HEK293 (cell line): ENCODE results near the gene FAM107A.

Experiments
- CTCF ChIA-PET: fragments of 350-600 bp; formaldehyde crosslinking; extraction: SDS; loops from one replicate; lab custom pipeline; 2021; ENCODE audit warnings: antibody characterized with exemption; lab: Yijun Ruan, JAX
- POLR2A ChIA-PET: fragments of 300-600 bp; formaldehyde crosslinking; extraction: SDS; loops from one replicate; lab custom pipeline; 2020; ENCODE audit warnings: antibody characterized with exemption, inconsistent platforms; lab: Yijun Ruan, JAX
- H3K27ac ChIP-seq: fragments of 200-500 bp; sonication (Bioruptor generic); 2 replicates; pipeline ENCODE4 v1.5.1; 2014; ENCODE audit warnings: low read depth, low read length, control low read depth, inconsistent platforms; ENCODE audit errors: extremely low read depth
- H3K36me3 ChIP-seq, 2 experiments: fragments of 200-500 bp in 1 of 2; sonication (Bioruptor generic) in 1 of 2; 1 replicate in 1 of 2; 2 replicates in 1 of 2; pipeline ENCODE4 v1.5.1; 2014 to 2017; ENCODE audit warnings: inconsistent platforms in 2 of 2, low read length in 2 of 2; ENCODE audit not compliant: control insufficient read depth in 2 of 2, insufficient read depth in 1 of 2
- H3K4me1 ChIP-seq: fragments of 200-500 bp; sonication (Bioruptor generic); 2 replicates; pipeline ENCODE4 v1.5.1; 2014; ENCODE audit warnings: mild to moderate bottlenecking, low read length, inconsistent platforms; ENCODE audit not compliant: control insufficient read depth, insufficient read depth
- H3K4me3 ChIP-seq: 2 replicates; pipeline ENCODE4 v1.5.1; 2011; ENCODE audit warnings: low read depth, mild to moderate bottlenecking, control low read depth, low read length, moderate library complexity
- H3K9me3 ChIP-seq: fragments of 200-500 bp; sonication (Bioruptor generic); 2 replicates; pipeline ENCODE4 v1.5.1; 2014; ENCODE audit warnings: low read depth, low read length, inconsistent platforms; ENCODE audit not compliant: control insufficient read depth, insufficient read depth
- GLI2 ChIP-seq: fragments of 450-650 bp; formaldehyde crosslinking; IDR thresholded peaks from 2 replicates; pipeline ENCODE4; 2017; ENCODE audit warnings: missing biosample characterization, missing genetic modification characterization, low read depth, borderline replicate concordance
- KLF9 ChIP-seq: fragments of 450-650 bp; formaldehyde crosslinking; IDR thresholded peaks from 2 replicates; pipeline ENCODE4 v1.5.1; 2016; ENCODE audit warnings: missing biosample characterization, missing genetic modification characterization, low read depth
- MZF1 ChIP-seq: fragments of 450-650 bp; formaldehyde crosslinking; IDR thresholded peaks from 2 replicates; pipeline ENCODE4 v1.5.1; 2017; ENCODE audit warnings: missing biosample characterization, missing genetic modification characterization, borderline replicate concordance
- TRIM28 ChIP-seq: IDR thresholded peaks from 2 replicates; pipeline ENCODE4 v1.6.1; 2011; ENCODE audit warnings: low read length, control low read depth, borderline replicate concordance
- ZNF112 ChIP-seq: fragments of 450-650 bp; formaldehyde crosslinking; IDR thresholded peaks from 2 replicates; pipeline ENCODE4 v1.5.0; 2017; ENCODE audit warnings: missing biosample characterization, missing genetic modification characterization
- ZNF16 ChIP-seq: fragments of 450-650 bp; formaldehyde crosslinking; IDR thresholded peaks from 2 replicates; pipeline ENCODE4 v1.5.1; 2016; ENCODE audit warnings: low read depth, missing biosample characterization, missing genetic modification characterization
- ZNF169 ChIP-seq: fragments of 450-650 bp; formaldehyde crosslinking; IDR thresholded peaks from 2 replicates; pipeline ENCODE4 v1.5.1; 2016; ENCODE audit warnings: missing biosample characterization, missing genetic modification characterization
- ZNF221 ChIP-seq: fragments of 450-650 bp; formaldehyde crosslinking; IDR thresholded peaks from 2 replicates; pipeline ENCODE4 v1.5.1; 2017; ENCODE audit warnings: missing biosample characterization, missing genetic modification characterization, borderline replicate concordance
- ZNF426 ChIP-seq: fragments of 450-650 bp; formaldehyde crosslinking; IDR thresholded peaks from 2 replicates; pipeline ENCODE4 v1.5.1; 2017; ENCODE audit warnings: missing biosample characterization, missing genetic modification characterization, mild to moderate bottlenecking, inconsistent platforms, moderate library complexity
- ZNF544 ChIP-seq: fragments of 450-650 bp; formaldehyde crosslinking; IDR thresholded peaks from 2 replicates; pipeline ENCODE4 v1.5.0; 2017; ENCODE audit warnings: missing biosample characterization, missing genetic modification characterization
- ZNF548 ChIP-seq: fragments of 450-650 bp; formaldehyde crosslinking; IDR thresholded peaks from 2 replicates; pipeline ENCODE4 v1.5.1; 2016; ENCODE audit warnings: missing biosample characterization, missing genetic modification characterization
- ZNF561 ChIP-seq: fragments of 450-650 bp; IDR thresholded peaks from 2 replicates; pipeline ENCODE4 v1.5.1; 2018; ENCODE audit warnings: missing biosample characterization, missing genetic modification characterization, borderline replicate concordance
- ZNF585B ChIP-seq: fragments of 450-650 bp; formaldehyde crosslinking; IDR thresholded peaks from 2 replicates; pipeline ENCODE4 v1.5.1; 2016; ENCODE audit warnings: missing biosample characterization, missing genetic modification characterization
- ZNF624 ChIP-seq: fragments of 450-650 bp; formaldehyde crosslinking; IDR thresholded peaks from 2 replicates; pipeline ENCODE4 v1.5.1; 2017; ENCODE audit warnings: missing biosample characterization, missing genetic modification characterization
- ZNF747 ChIP-seq: fragments of 450-650 bp; formaldehyde crosslinking; IDR thresholded peaks from 2 replicates; pipeline ENCODE4 v1.5.1; 2016; ENCODE audit warnings: missing biosample characterization, missing genetic modification characterization
- ZNF777 ChIP-seq: fragments of 450-650 bp; formaldehyde crosslinking; IDR thresholded peaks from 2 replicates; pipeline ENCODE4 v1.5.1; 2017; ENCODE audit warnings: missing biosample characterization, missing genetic modification characterization, borderline replicate concordance
- TF ChIP-seq, protein P1 (sequence below): fragments of 450-650 bp; formaldehyde crosslinking; IDR thresholded peaks from 2 replicates; pipeline ENCODE4 v1.5.1; 2016; ENCODE audit warnings: missing biosample characterization, missing genetic modification characterization
- TF ChIP-seq, protein P2 (sequence below): fragments of 450-650 bp; formaldehyde crosslinking; IDR thresholded peaks from 2 replicates; pipeline ENCODE4 v1.5.1; 2016; ENCODE audit warnings: missing biosample characterization, missing genetic modification characterization, low read depth
- TF ChIP-seq, protein P3 (sequence below): fragments of 450-650 bp; formaldehyde crosslinking; IDR thresholded peaks from 2 replicates; pipeline ENCODE4 v1.5.1; 2016; ENCODE audit warnings: missing biosample characterization, missing genetic modification characterization
- TF ChIP-seq, protein P4 (sequence below): fragments of 450-650 bp; formaldehyde crosslinking; IDR thresholded peaks from 2 replicates; pipeline ENCODE4 v1.5.1; 2016; ENCODE audit warnings: missing biosample characterization, missing genetic modification characterization
- TF ChIP-seq, protein P5 (sequence below): fragments of 450-650 bp; formaldehyde crosslinking; conservative IDR thresholded peaks from 2 replicates; pipeline ENCODE4 v1.5.1; 2016; ENCODE audit warnings: low read depth, missing biosample characterization, missing genetic modification characterization

The FAM107A gene

DNA sequence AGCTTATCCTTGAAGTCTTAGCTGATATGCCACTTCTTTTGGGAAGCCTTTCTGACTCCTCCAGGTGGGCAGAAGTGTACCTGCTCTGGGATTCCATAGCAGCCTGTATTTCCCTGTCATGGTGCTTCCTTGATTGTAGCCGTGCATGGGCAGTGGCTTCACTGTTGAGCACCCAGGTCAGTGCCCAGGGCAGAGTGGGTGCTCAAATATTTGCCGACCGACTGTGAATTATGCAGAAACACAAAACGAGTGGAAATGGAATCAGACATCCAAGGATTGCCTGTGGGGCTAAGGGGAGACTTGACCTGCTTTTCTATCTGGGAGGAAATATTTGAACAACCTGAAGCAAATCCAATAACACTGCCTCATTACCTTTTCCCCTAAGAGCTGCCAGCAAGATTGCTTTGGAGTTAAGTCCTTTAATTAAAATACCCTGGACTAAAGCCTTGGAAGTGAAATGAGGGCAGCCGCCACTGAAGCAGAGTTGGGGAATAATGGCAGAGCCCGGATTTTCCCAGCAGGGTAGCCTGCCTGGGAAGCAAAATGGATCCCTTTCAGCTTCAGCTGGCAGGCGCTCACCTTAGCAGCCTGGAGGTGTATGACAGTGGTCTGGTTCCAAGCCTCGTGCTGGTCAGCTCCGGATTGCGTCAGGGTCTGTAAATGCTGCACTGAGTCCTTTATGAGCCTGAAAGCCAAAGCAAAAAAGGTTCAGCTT lies 55.1 kb downstream of the FAM107A start:
- ChIA-PET POLR2A (interaction anchor here (0.5 kb wide), 1 partner anchor 1190 kb away, joined by 4 read pairs; no protein-coding TSS in a partner anchor), CTCF (interaction anchor here (0.7 to 1.3 kb wide), 2 partner anchors 9 to 336 kb away, joined by 3 to 4 read pairs; no protein-coding TSS in a partner anchor)
- Histone ChIP-seq H3K4me1 (no peaks in the 10 kb centered on the region; the same call in 1 of the 2 replicates), H3K36me3 (no peaks in the 10 kb centered on the region), H3K9me3 (no peaks in the 10 kb centered on the region), H3K27ac (no peak overlapping the region), H3K4me3 (no peak overlapping the region)
- TF ChIP-seq, protein P1, sequence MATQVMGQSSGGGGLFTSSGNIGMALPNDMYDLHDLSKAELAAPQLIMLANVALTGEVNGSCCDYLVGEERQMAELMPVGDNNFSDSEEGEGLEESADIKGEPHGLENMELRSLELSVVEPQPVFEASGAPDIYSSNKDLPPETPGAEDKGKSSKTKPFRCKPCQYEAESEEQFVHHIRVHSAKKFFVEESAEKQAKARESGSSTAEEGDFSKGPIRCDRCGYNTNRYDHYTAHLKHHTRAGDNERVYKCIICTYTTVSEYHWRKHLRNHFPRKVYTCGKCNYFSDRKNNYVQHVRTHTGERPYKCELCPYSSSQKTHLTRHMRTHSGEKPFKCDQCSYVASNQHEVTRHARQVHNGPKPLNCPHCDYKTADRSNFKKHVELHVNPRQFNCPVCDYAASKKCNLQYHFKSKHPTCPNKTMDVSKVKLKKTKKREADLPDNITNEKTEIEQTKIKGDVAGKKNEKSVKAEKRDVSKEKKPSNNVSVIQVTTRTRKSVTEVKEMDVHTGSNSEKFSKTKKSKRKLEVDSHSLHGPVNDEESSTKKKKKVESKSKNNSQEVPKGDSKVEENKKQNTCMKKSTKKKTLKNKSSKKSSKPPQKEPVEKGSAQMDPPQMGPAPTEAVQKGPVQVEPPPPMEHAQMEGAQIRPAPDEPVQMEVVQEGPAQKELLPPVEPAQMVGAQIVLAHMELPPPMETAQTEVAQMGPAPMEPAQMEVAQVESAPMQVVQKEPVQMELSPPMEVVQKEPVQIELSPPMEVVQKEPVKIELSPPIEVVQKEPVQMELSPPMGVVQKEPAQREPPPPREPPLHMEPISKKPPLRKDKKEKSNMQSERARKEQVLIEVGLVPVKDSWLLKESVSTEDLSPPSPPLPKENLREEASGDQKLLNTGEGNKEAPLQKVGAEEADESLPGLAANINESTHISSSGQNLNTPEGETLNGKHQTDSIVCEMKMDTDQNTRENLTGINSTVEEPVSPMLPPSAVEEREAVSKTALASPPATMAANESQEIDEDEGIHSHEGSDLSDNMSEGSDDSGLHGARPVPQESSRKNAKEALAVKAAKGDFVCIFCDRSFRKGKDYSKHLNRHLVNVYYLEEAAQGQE (tag by site-specific recombination): peak; percentile 80
- TF ChIP-seq, protein P2, sequence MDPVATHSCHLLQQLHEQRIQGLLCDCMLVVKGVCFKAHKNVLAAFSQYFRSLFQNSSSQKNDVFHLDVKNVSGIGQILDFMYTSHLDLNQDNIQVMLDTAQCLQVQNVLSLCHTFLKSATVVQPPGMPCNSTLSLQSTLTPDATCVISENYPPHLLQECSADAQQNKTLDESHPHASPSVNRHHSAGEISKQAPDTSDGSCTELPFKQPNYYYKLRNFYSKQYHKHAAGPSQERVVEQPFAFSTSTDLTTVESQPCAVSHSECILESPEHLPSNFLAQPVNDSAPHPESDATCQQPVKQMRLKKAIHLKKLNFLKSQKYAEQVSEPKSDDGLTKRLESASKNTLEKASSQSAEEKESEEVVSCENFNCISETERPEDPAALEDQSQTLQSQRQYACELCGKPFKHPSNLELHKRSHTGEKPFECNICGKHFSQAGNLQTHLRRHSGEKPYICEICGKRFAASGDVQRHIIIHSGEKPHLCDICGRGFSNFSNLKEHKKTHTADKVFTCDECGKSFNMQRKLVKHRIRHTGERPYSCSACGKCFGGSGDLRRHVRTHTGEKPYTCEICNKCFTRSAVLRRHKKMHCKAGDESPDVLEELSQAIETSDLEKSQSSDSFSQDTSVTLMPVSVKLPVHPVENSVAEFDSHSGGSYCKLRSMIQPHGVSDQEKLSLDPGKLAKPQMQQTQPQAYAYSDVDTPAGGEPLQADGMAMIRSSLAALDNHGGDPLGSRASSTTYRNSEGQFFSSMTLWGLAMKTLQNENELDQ (tag by site-specific recombination): no peak

DNA sequence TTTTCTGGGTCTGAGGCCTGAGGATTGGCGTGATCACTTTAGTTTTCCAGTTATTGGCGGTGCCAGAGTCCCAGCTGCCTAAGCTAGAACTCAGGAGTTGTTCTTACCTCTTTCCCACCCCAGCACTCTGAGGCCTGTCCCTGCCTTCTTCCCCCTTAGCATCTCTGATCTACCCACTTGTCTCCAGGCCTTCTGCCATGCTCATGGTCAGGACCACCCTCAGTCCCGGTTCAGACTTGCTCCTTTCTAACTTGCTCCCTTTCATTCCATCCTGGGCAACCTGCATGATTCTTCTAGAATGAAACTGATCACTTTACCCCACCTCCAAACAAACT lies 55.9 kb downstream of the FAM107A start:
- ChIA-PET POLR2A (no interaction called here), CTCF (interaction anchor here (1.3 kb wide), 1 partner anchor 10 kb away, joined by 4 read pairs; no protein-coding TSS in a partner anchor)
- TF ChIP-seq, protein P3, sequence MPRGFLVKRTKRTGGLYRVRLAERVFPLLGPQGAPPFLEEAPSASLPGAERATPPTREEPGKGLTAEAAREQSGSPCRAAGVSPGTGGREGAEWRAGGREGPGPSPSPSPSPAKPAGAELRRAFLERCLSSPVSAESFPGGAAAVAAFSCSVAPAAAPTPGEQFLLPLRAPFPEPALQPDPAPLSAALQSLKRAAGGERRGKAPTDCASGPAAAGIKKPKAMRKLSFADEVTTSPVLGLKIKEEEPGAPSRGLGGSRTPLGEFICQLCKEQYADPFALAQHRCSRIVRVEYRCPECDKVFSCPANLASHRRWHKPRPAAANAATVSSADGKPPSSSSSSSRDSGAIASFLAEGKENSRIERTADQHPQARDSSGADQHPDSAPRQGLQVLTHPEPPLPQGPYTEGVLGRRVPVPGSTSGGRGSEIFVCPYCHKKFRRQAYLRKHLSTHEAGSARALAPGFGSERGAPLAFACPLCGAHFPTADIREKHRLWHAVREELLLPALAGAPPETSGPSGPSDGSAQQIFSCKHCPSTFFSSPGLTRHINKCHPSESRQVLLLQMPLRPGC: no peak
- no peak for TF ChIP-seq ZNF221
- no peak for TF ChIP-seq ZNF777
- TF ChIP-seq ZNF747: no peak
- TF ChIP-seq MZF1 (tag by site-specific recombination): no peak
- no peak for TF ChIP-seq ZNF112 (tag by site-specific recombination)
- TF ChIP-seq, protein P4, sequence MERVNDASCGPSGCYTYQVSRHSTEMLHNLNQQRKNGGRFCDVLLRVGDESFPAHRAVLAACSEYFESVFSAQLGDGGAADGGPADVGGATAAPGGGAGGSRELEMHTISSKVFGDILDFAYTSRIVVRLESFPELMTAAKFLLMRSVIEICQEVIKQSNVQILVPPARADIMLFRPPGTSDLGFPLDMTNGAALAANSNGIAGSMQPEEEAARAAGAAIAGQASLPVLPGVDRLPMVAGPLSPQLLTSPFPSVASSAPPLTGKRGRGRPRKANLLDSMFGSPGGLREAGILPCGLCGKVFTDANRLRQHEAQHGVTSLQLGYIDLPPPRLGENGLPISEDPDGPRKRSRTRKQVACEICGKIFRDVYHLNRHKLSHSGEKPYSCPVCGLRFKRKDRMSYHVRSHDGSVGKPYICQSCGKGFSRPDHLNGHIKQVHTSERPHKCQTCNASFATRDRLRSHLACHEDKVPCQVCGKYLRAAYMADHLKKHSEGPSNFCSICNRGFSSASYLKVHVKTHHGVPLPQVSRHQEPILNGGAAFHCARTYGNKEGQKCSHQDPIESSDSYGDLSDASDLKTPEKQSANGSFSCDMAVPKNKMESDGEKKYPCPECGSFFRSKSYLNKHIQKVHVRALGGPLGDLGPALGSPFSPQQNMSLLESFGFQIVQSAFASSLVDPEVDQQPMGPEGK (tag by site-specific recombination): no peak
- TF ChIP-seq, protein P5, sequence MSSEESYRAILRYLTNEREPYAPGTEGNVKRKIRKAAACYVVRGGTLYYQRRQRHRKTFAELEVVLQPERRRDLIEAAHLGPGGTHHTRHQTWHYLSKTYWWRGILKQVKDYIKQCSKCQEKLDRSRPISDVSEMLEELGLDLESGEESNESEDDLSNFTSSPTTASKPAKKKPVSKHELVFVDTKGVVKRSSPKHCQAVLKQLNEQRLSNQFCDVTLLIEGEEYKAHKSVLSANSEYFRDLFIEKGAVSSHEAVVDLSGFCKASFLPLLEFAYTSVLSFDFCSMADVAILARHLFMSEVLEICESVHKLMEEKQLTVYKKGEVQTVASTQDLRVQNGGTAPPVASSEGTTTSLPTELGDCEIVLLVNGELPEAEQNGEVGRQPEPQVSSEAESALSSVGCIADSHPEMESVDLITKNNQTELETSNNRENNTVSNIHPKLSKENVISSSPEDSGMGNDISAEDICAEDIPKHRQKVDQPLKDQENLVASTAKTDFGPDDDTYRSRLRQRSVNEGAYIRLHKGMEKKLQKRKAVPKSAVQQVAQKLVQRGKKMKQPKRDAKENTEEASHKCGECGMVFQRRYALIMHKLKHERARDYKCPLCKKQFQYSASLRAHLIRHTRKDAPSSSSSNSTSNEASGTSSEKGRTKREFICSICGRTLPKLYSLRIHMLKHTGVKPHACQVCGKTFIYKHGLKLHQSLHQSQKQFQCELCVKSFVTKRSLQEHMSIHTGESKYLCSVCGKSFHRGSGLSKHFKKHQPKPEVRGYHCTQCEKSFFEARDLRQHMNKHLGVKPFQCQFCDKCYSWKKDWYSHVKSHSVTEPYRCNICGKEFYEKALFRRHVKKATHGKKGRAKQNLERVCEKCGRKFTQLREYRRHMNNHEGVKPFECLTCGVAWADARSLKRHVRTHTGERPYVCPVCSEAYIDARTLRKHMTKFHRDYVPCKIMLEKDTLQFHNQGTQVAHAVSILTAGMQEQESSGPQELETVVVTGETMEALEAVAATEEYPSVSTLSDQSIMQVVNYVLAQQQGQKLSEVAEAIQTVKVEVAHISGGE: no peak
- no peak for TF ChIP-seq ZNF169
- no peak for TF ChIP-seq ZNF585B (tag by site-specific recombination)
- TF ChIP-seq ZNF548: no peak
- TF ChIP-seq ZNF624 (tag by site-specific recombination): no peak
- TF ChIP-seq ZNF16: no peak
- TF ChIP-seq ZNF561 (tag by site-specific recombination): no peak
- no peak for TF ChIP-seq KLF9 (tag by site-specific recombination)
- no peak for TF ChIP-seq GLI2
- no peak for TF ChIP-seq ZNF544
- TF ChIP-seq TRIM28: no peak
- TF ChIP-seq ZNF426 (tag by site-specific recombination): no peak
- H3K9me3 ChIP-seq: no peaks in the 10 kb centered on the region
- H3K4me3 ChIP-seq: no peak overlapping the region
- H3K27ac ChIP-seq: no peak overlapping the region
- H3K4me1 ChIP-seq: no peaks in the 10 kb centered on the region; the same call in 1 of the 2 replicates
- no peaks in the 10 kb centered on the region for H3K36me3 ChIP-seq
